ENCODE data around the gene RTN3. TPM values are rescaled to one million over a fixed set of nuclear protein-coding genes. Genes with fewer than 3 reads are reported as not detected.
"Not testable (repeated sequence)": the region's sequence is repeated elsewhere in the genome, so short reads cannot be mapped to it uniquely, and the experiment has no call there.

Gene RTN3
- total and polyA plus RNA-seq, 4 donors: 42.4 to 89.4 (median 76.6) TPM

DNA sequence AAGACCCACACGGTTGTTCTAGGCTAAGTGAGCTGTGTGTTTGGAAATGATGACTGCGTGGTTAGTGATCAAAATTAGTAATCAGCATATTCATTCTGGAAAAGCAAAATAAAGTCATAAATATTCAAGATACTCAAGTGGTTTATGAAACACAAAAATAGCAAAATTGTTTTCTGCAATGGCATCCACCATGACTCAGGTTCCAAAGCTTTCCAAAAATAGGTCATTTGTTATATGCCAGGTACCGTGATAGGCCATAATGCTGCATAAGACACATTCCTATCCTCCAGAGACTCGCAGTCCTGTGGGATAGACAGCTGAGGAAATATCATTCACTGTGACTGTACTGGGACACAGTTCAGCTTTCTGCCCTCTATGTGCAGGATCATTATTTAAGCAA is 7.7 kb upstream of the RTN3 start:
- no peaks in the 10 kb centered on the region for H3K27me3 ChIP-seq (ENCODE audit: control insufficient read depth in 1 of 2, insufficient read depth in 2 of 2, low read length in 1 of 2)
- no peak overlapping the region for H3K4me3 ChIP-seq (ENCODE audit: low read length in 2 of 2)
- intact Hi-C loops (cut with DNase I): no loop called here
- 41% methylated on average over 4 of the region's 4 CpGs for WGBS, 2 donors
- H3K27ac ChIP-seq (ENCODE audit: low read depth in 1 of 2, low read length in 2 of 2): no peak overlapping the region
- H3K9me3 ChIP-seq (ENCODE audit: control insufficient read depth, low read length): no peaks in the 10 kb centered on the region
- H3K36me3 ChIP-seq (ENCODE audit: control insufficient read depth in 1 of 2, insufficient read depth in 2 of 2, low read length in 1 of 2): no peaks in the 10 kb centered on the region
- H3K4me1 ChIP-seq (ENCODE audit: control insufficient read depth in 1 of 2, insufficient read depth in 2 of 2, low read length in 2 of 2): no peaks in the 10 kb centered on the region
- DNase-seq: no peak
- no peak for ATAC-seq (ENCODE audit: low FRiP score)

- Histone ChIP-seq H3K4me1 (ENCODE audit: control insufficient read depth in 1 of 2, insufficient read depth in 2 of 2, low read length in 2 of 2) (no peaks in the 10 kb centered on the region), H3K27ac (ENCODE audit: low read depth in 1 of 2, low read length in 2 of 2) (no peak overlapping the region), H3K4me3 (ENCODE audit: low read length in 2 of 2) (peak overlapping the region in 1 of 2 donors; percentile 14), H3K27me3 (ENCODE audit: control insufficient read depth in 1 of 2, insufficient read depth in 2 of 2, low read length in 1 of 2) (no peaks in the 10 kb centered on the region), H3K9me3 (ENCODE audit: control insufficient read depth, low read length) (no peaks in the 10 kb centered on the region), H3K36me3 (ENCODE audit: control insufficient read depth in 1 of 2, insufficient read depth in 2 of 2, low read length in 1 of 2) (no peaks in the 10 kb centered on the region)
- no peak for ATAC-seq (ENCODE audit: low FRiP score)
- no peak for DNase-seq
- intact Hi-C loops (cut with DNase I): loop anchor here in 1 of 2 donors (5.0 kb wide), 1 partner anchor 41 kb away; no protein-coding TSS in a partner anchor
- 11 to 12% methylated on average over 18 of the region's 18 CpGs for WGBS, 2 donors
Observed at GRCh38 chr11:63680834-63681320, 423 bp upstream of the RTN3 start.

GRCh38 chr11:63682066-63683021 is 1.0 kb downstream of the RTN3 start:
- Histone ChIP-seq H3K27ac (ENCODE audit: low read depth in 1 of 2, low read length in 2 of 2) (peak overlapping the region in 1 of 2 donors; percentile 71), H3K27me3 (ENCODE audit: control insufficient read depth in 1 of 2, insufficient read depth in 2 of 2, low read length in 1 of 2) (no peaks in the 10 kb centered on the region), H3K4me3 (ENCODE audit: low read length in 2 of 2) (peak overlapping the region; percentile 61 to 92), H3K9me3 (ENCODE audit: control insufficient read depth, low read length) (no peaks in the 10 kb centered on the region), H3K36me3 (ENCODE audit: control insufficient read depth in 1 of 2, insufficient read depth in 2 of 2, low read length in 1 of 2) (no peaks in the 10 kb centered on the region), H3K4me1 (ENCODE audit: control insufficient read depth in 1 of 2, insufficient read depth in 2 of 2, low read length in 2 of 2) (no peaks in the 10 kb centered on the region)
- DNase-seq (no peak), ATAC-seq (ENCODE audit: low FRiP score) (no peak)
- intact Hi-C loops (cut with DNase I): loop anchor here in 1 of 2 donors (5.0 kb wide), 1 partner anchor 40 kb away; no protein-coding TSS in a partner anchor
- 1 to 2% methylated on average over 19 of the region's 19 CpGs for WGBS, 2 donors

DNA sequence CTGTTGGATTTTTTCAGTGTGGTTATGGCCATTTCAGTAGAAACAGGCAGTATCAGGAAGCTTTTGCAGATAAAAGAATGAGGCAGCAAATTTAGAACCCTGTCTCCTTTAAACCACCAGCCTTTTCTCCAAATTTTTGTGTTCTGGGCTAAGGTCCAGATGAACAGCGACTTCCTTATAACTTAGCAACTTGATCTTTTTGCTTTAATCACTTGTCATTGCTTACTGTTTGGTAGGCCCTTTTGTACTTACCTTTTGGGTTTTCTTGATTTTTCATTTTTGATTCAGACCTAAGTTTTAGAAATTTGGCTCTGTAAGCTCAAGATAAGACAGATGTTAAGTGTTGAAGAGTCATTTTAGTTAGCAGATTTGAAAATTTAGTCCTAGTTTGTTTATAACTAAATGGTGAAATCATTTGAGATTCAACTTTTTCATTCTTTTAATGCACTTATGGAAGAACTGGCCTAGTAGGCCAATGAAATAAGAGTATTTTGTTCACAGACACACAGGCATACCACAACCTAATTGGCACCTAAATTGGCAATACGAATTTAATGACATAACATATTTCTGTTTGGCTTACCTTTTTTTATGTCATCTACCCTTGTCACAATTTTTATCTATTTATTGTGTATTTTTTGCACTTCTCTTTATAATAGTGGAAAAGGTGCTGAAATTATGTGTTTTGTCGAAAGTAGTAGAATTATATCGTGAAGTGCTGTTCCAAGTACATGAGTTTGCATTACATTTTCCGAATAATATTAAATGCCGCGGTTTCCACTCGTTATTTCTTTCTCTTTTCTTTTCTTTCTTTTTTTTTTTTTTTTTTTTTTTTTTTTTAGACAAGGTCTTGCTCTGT is 2.1 kb downstream of the RTN3 start:
- no peak for DNase-seq
- intact Hi-C loops (cut with DNase I): loop anchor here in 1 of 2 donors (5.0 kb wide), 1 partner anchor 39 kb away; no protein-coding TSS in a partner anchor
- no peak for ATAC-seq (ENCODE audit: low FRiP score)
- Histone ChIP-seq H3K9me3 (ENCODE audit: control insufficient read depth, low read length) (no peaks in the 10 kb centered on the region), H3K36me3 (ENCODE audit: control insufficient read depth in 1 of 2, insufficient read depth in 2 of 2, low read length in 1 of 2) (no peaks in the 10 kb centered on the region), H3K4me1 (ENCODE audit: control insufficient read depth in 1 of 2, insufficient read depth in 2 of 2, low read length in 2 of 2) (no peaks in the 10 kb centered on the region), H3K27me3 (ENCODE audit: control insufficient read depth in 1 of 2, insufficient read depth in 2 of 2, low read length in 1 of 2) (no peaks in the 10 kb centered on the region), H3K27ac (ENCODE audit: low read depth in 1 of 2, low read length in 2 of 2) (no peak overlapping the region), H3K4me3 (ENCODE audit: low read length in 2 of 2) (peak overlapping the region; percentile 61 to 92)
- WGBS, 2 donors: 70 to 75% methylated on average over 8 of the region's 8 CpGs

GRCh38 chr11:63685158-63685721 is 3.9 kb downstream of the RTN3 start:
- H3K27me3 ChIP-seq (ENCODE audit: control insufficient read depth in 1 of 2, insufficient read depth in 2 of 2, low read length in 1 of 2); H3K27ac ChIP-seq (ENCODE audit: low read depth in 1 of 2, low read length in 2 of 2); ATAC-seq (ENCODE audit: low FRiP score); H3K4me3 ChIP-seq (ENCODE audit: low read length in 2 of 2); DNase-seq; H3K4me1 ChIP-seq (ENCODE audit: control insufficient read depth in 1 of 2, insufficient read depth in 2 of 2, low read length in 2 of 2); H3K9me3 ChIP-seq (ENCODE audit: control insufficient read depth, low read length); H3K36me3 ChIP-seq (ENCODE audit: control insufficient read depth in 1 of 2, insufficient read depth in 2 of 2, low read length in 1 of 2); intact Hi-C loops (cut with DNase I): not testable (repeated sequence)
- 86 to 87% methylated on average over 7 of the region's 7 CpGs for WGBS, 2 donors

GRCh38 chr11:63686926-63687325 is 5.6 kb downstream of the RTN3 start:
- ATAC-seq (ENCODE audit: low FRiP score): no peak
- Histone ChIP-seq H3K27ac (ENCODE audit: low read depth in 1 of 2, low read length in 2 of 2) (no peak overlapping the region), H3K36me3 (ENCODE audit: control insufficient read depth in 1 of 2, insufficient read depth in 2 of 2, low read length in 1 of 2) (no peaks in the 10 kb centered on the region), H3K4me1 (ENCODE audit: control insufficient read depth in 1 of 2, insufficient read depth in 2 of 2, low read length in 2 of 2) (no peaks in the 10 kb centered on the region), H3K27me3 (ENCODE audit: control insufficient read depth in 1 of 2, insufficient read depth in 2 of 2, low read length in 1 of 2) (no peaks in the 10 kb centered on the region), H3K4me3 (ENCODE audit: low read length in 2 of 2) (no peak overlapping the region), H3K9me3 (ENCODE audit: control insufficient read depth, low read length) (no peaks in the 10 kb centered on the region)
- intact Hi-C loops (cut with DNase I): no loop called here
- DNase-seq: no peak
- 9 to 11% methylated on average over 2 of the region's 2 CpGs for WGBS, 2 donors

GRCh38 chr11:63687845-63688244 is 6.5 kb downstream of the RTN3 start:
- no peaks in the 10 kb centered on the region for H3K9me3 ChIP-seq (ENCODE audit: control insufficient read depth, low read length)
- no peaks in the 10 kb centered on the region for H3K4me1 ChIP-seq (ENCODE audit: control insufficient read depth in 1 of 2, insufficient read depth in 2 of 2, low read length in 2 of 2)
- ATAC-seq (ENCODE audit: low FRiP score) (no peak), DNase-seq (no peak)
- H3K27ac ChIP-seq (ENCODE audit: low read depth in 1 of 2, low read length in 2 of 2): no peak overlapping the region
- no peaks in the 10 kb centered on the region for H3K36me3 ChIP-seq (ENCODE audit: control insufficient read depth in 1 of 2, insufficient read depth in 2 of 2, low read length in 1 of 2)
- 96% methylated on average over 1 of the region's 1 CpG for WGBS, 2 donors
- intact Hi-C loops (cut with DNase I): no loop called here
- H3K27me3 ChIP-seq (ENCODE audit: control insufficient read depth in 1 of 2, insufficient read depth in 2 of 2, low read length in 1 of 2): no peaks in the 10 kb centered on the region
- no peak overlapping the region for H3K4me3 ChIP-seq (ENCODE audit: low read length in 2 of 2)

- DNase-seq (no peak), ATAC-seq (ENCODE audit: low FRiP score) (no peak)
- Histone ChIP-seq H3K27me3 (ENCODE audit: control insufficient read depth in 1 of 2, insufficient read depth in 2 of 2, low read length in 1 of 2) (no peaks in the 10 kb centered on the region), H3K27ac (ENCODE audit: low read depth in 1 of 2, low read length in 2 of 2) (no peak overlapping the region), H3K36me3 (ENCODE audit: control insufficient read depth in 1 of 2, insufficient read depth in 2 of 2, low read length in 1 of 2) (no peaks in the 10 kb centered on the region), H3K4me3 (ENCODE audit: low read length in 2 of 2) (no peak overlapping the region), H3K9me3 (ENCODE audit: control insufficient read depth, low read length) (no peaks in the 10 kb centered on the region), H3K4me1 (ENCODE audit: control insufficient read depth in 1 of 2, insufficient read depth in 2 of 2, low read length in 2 of 2) (peaks cover 0 to 4% of the 10 kb centered on the region in 2 donors)
- WGBS, 2 donors: 92 to 94% methylated on average over 7 of the region's 7 CpGs
- intact Hi-C loops (cut with DNase I): no loop called here
Observed at GRCh38 chr11:63694596-63694995, 13.3 kb downstream of the RTN3 start.

Measured in aorta (tissue), 5 donors.